Loucy (cell line): ENCODE measurements around the gene CD82.

Experiments used
- H2AFZ ChIP-seq: fragments of 200-600 bp; sonication (generic); 2 replicates; pipeline ENCODE4 v1.6.0; 2016; ENCODE audit warnings: antibody characterized with exemption, mild to moderate bottlenecking, low read length, moderate library complexity
- H3F3A ChIP-seq: fragments of 200-600 bp; 2 replicates; pipeline ENCODE4 v1.6.0; 2016; ENCODE audit warnings: antibody characterized with exemption, low read depth, mild to moderate bottlenecking
- H3K27me3 ChIP-seq: fragments of 200-600 bp; sonication (generic); 2 replicates; pipeline ENCODE4 v1.6.1; 2014; ENCODE audit warnings: low read length, mild to moderate bottlenecking; ENCODE audit not compliant: insufficient read depth, poor library complexity, severe bottlenecking
- H3K36me3 ChIP-seq: fragments of 200-600 bp; sonication (generic); 2 replicates; pipeline ENCODE4 v1.6.1; 2016; ENCODE audit warnings: low read length; ENCODE audit not compliant: insufficient read depth
- H3K4me1 ChIP-seq: fragments of 200-600 bp; sonication (generic); 2 replicates; pipeline ENCODE4 v1.5.1; 2014; ENCODE audit warnings: low read length, mild to moderate bottlenecking; ENCODE audit not compliant: insufficient read depth, poor library complexity, severe bottlenecking
- H3K4me2 ChIP-seq: fragments of 200-600 bp; sonication (generic); 2 replicates; pipeline ENCODE4 v1.6.0; 2014; ENCODE audit warnings: antibody characterized with exemption, low read length, low read depth, mild to moderate bottlenecking; ENCODE audit not compliant: poor library complexity, severe bottlenecking
- H3K4me3 ChIP-seq: fragments of 200-600 bp; sonication (generic); 2 replicates; pipeline ENCODE4 v1.5.1; 2014; ENCODE audit warnings: low read length, mild to moderate bottlenecking, mixed read lengths; ENCODE audit not compliant: poor library complexity, severe bottlenecking
- H3K79me2 ChIP-seq: fragments of 200-600 bp; sonication (generic); 2 replicates; pipeline ENCODE4 v1.6.1; 2014; ENCODE audit warnings: low read length; ENCODE audit not compliant: insufficient read depth
- H3K9ac ChIP-seq: fragments of 200-600 bp; sonication (generic); 2 replicates; pipeline ENCODE4 v1.6.0; 2014; ENCODE audit warnings: mild to moderate bottlenecking, low read depth, low read length, moderate library complexity; ENCODE audit not compliant: poor library complexity, severe bottlenecking
- H3K9me2 ChIP-seq: fragments of 200-600 bp; sonication (generic); replicated peaks from 2 replicates; pipeline ENCODE4 v1.6.1; 2016; ENCODE audit warnings: low read depth, low read length, mixed read lengths
- H3K9me3 ChIP-seq: fragments of 200-600 bp; sonication (generic); 2 replicates; pipeline ENCODE4 v1.6.1; 2014; ENCODE audit warnings: mild to moderate bottlenecking, antibody characterized with exemption, low read length, low read depth; ENCODE audit not compliant: insufficient read depth
- H4K20me1 ChIP-seq: fragments of 200-600 bp; sonication (generic); 2 replicates; pipeline ENCODE4 v1.6.0; 2014; ENCODE audit warnings: antibody characterized with exemption, low read length, mild to moderate bottlenecking; ENCODE audit not compliant: insufficient read depth, poor library complexity, severe bottlenecking
- EZH2phosphoT487 ChIP-seq: fragments of 200-600 bp; IDR thresholded peaks from 2 replicates; pipeline ENCODE4 v1.6.1; 2018; ENCODE audit warnings: antibody characterized with exemption, mild to moderate bottlenecking, moderate library complexity, borderline replicate concordance
- TF ChIP-seq, protein P1 (sequence below): fragments of 200-600 bp; sonication (generic); conservative IDR thresholded peaks from 2 replicates; pipeline ENCODE4 v1.5.1; 2014; ENCODE audit warnings: mild to moderate bottlenecking, antibody characterized with exemption, low read length

Gene CD82

GRCh38 chr11:44585421-44585820 is 20.0 kb downstream of the CD82 start:
- no peak overlapping the region for H3K9ac ChIP-seq
- no peaks in the 10 kb centered on the region for H3K9me3 ChIP-seq
- peaks cover 88% of the 10 kb centered on the region; the same call in 1 of the 2 replicates for H3K36me3 ChIP-seq
- no peak overlapping the region for H3K4me3 ChIP-seq
- TF ChIP-seq, protein P1, sequence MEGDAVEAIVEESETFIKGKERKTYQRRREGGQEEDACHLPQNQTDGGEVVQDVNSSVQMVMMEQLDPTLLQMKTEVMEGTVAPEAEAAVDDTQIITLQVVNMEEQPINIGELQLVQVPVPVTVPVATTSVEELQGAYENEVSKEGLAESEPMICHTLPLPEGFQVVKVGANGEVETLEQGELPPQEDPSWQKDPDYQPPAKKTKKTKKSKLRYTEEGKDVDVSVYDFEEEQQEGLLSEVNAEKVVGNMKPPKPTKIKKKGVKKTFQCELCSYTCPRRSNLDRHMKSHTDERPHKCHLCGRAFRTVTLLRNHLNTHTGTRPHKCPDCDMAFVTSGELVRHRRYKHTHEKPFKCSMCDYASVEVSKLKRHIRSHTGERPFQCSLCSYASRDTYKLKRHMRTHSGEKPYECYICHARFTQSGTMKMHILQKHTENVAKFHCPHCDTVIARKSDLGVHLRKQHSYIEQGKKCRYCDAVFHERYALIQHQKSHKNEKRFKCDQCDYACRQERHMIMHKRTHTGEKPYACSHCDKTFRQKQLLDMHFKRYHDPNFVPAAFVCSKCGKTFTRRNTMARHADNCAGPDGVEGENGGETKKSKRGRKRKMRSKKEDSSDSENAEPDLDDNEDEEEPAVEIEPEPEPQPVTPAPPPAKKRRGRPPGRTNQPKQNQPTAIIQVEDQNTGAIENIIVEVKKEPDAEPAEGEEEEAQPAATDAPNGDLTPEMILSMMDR, result no peak
- no peak for TF ChIP-seq EZH2phosphoT487
- no peak overlapping the region for H2AFZ ChIP-seq
- no peaks in the 10 kb centered on the region for H3F3A ChIP-seq
- H3K27me3 ChIP-seq, result no peaks in the 10 kb centered on the region
- H3K9me2 ChIP-seq, result no peaks in the 10 kb centered on the region
- H3K4me1 ChIP-seq, result peaks cover 13% of the 10 kb centered on the region
- peaks cover 70% of the 10 kb centered on the region for H3K79me2 ChIP-seq
- H4K20me1 ChIP-seq, result peaks cover 59% of the 10 kb centered on the region
- H3K4me2 ChIP-seq, result no peak overlapping the region

GRCh38 chr11:44589301-44589700 is 23.8 kb downstream of the CD82 start:
- peaks cover 91% of the 10 kb centered on the region for H3K36me3 ChIP-seq
- H3K9ac ChIP-seq, result no peak overlapping the region
- no peaks in the 10 kb centered on the region for H3F3A ChIP-seq
- no peak overlapping the region for H3K4me2 ChIP-seq
- H3K9me3 ChIP-seq, result no peaks in the 10 kb centered on the region
- H4K20me1 ChIP-seq, result peaks cover 42% of the 10 kb centered on the region
- TF ChIP-seq EZH2phosphoT487, result no peak
- TF ChIP-seq, protein P1, result no peak
- H3K9me2 ChIP-seq, result no peaks in the 10 kb centered on the region
- no peak overlapping the region for H2AFZ ChIP-seq
- no peaks in the 10 kb centered on the region for H3K27me3 ChIP-seq
- peaks cover 55% of the 10 kb centered on the region for H3K79me2 ChIP-seq
- no peak overlapping the region for H3K4me3 ChIP-seq
- no peaks in the 10 kb centered on the region for H3K4me1 ChIP-seq

DNA sequence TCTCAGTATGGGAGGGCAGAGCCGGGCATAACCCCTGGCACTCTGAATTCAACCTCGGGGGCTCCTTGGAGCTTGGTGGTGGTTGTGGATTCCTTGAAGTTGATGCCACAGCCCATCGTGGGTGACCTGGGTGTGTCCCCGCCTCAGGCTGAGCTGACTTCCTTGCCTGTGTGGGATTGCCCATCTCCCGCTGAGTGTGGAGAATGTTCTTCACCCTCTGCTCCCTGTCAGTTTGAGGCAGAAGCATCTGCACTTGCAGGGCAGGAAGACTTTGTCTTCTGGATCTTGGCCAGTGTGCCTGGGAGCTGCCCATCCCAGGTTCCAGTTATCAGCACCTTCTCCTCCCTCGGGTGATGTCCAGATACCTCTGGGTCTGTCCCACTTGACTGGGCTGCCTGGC is 25.3 kb downstream of the CD82 start:
- Histone ChIP-seq H3K27me3 (no peaks in the 10 kb centered on the region), H3K79me2 (peaks cover 55% of the 10 kb centered on the region), H2AFZ (no peak overlapping the region), H3K4me1 (peaks cover 6% of the 10 kb centered on the region), H3K9me2 (no peaks in the 10 kb centered on the region), H3K9me3 (no peaks in the 10 kb centered on the region), H3F3A (no peaks in the 10 kb centered on the region), H3K4me3 (no peak overlapping the region), H3K4me2 (no peak overlapping the region), H4K20me1 (peaks cover 37% of the 10 kb centered on the region), H3K36me3 (peaks cover 91% of the 10 kb centered on the region), H3K9ac (no peak overlapping the region)
- TF ChIP-seq, protein P1, result no peak
- TF ChIP-seq EZH2phosphoT487, result no peak
